ENCODE data around the gene USP25.
A peak's percentile ranks its signal among the peaks of the same experiment; 100 is the strongest.

The USP25 gene

GRCh38 chr21:15722591-15723324 is 7.0 kb upstream of the USP25 start:
- TF ChIP-seq USF1 (IDR thresholded peaks at IDR 0.05) (0 out of 2 replicates have a peak, but pooled peaks have one; percentile 6), TCF12 (IDR thresholded peaks at IDR 0.05; ENCODE audit: low read depth) (peak; percentile 54; the same call in 1 of the 2 replicates), EGR1 (IDR thresholded peaks at IDR 0.05) (no peak), YY1 (IDR thresholded peaks at IDR 0.05; ENCODE audit: low read depth) (no peak), CREB1 (IDR thresholded peaks at IDR 0.05; ENCODE audit: low read depth) (no peak), CEBPB (IDR thresholded peaks at IDR 0.05) (no peak), RAD21 (IDR thresholded peaks at IDR 0.05; ENCODE audit: low read depth) (peak; percentile 22; the same call in 1 of the 2 replicates), EP300 (IDR thresholded peaks at IDR 0.05; ENCODE audit: borderline replicate concordance) (peak; percentile 55), FOXM1 (IDR thresholded peaks at IDR 0.05; ENCODE audit: borderline replicate concordance, low read depth) (peak; percentile 56; the same call in 1 of the 2 replicates), TEAD4 (IDR thresholded peaks at IDR 0.05) (peak; percentile 23; the same call in 1 of the 2 replicates), NFIC (IDR thresholded peaks at IDR 0.05) (peak; percentile 41; the same call in 1 of the 2 replicates), ZBTB7A (IDR thresholded peaks at IDR 0.05; ENCODE audit: low read depth) (no peak), TAF1 (IDR thresholded peaks at IDR 0.05; ENCODE audit: low read depth) (no peak)
- TF ChIP-seq, protein P1, sequence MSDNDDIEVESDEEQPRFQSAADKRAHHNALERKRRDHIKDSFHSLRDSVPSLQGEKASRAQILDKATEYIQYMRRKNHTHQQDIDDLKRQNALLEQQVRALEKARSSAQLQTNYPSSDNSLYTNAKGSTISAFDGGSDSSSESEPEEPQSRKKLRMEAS (IDR thresholded peaks at IDR 0.05): peak; percentile 44; the same call in 1 of the 2 replicates
- TF ChIP-seq, protein P2, sequence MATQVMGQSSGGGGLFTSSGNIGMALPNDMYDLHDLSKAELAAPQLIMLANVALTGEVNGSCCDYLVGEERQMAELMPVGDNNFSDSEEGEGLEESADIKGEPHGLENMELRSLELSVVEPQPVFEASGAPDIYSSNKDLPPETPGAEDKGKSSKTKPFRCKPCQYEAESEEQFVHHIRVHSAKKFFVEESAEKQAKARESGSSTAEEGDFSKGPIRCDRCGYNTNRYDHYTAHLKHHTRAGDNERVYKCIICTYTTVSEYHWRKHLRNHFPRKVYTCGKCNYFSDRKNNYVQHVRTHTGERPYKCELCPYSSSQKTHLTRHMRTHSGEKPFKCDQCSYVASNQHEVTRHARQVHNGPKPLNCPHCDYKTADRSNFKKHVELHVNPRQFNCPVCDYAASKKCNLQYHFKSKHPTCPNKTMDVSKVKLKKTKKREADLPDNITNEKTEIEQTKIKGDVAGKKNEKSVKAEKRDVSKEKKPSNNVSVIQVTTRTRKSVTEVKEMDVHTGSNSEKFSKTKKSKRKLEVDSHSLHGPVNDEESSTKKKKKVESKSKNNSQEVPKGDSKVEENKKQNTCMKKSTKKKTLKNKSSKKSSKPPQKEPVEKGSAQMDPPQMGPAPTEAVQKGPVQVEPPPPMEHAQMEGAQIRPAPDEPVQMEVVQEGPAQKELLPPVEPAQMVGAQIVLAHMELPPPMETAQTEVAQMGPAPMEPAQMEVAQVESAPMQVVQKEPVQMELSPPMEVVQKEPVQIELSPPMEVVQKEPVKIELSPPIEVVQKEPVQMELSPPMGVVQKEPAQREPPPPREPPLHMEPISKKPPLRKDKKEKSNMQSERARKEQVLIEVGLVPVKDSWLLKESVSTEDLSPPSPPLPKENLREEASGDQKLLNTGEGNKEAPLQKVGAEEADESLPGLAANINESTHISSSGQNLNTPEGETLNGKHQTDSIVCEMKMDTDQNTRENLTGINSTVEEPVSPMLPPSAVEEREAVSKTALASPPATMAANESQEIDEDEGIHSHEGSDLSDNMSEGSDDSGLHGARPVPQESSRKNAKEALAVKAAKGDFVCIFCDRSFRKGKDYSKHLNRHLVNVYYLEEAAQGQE (IDR thresholded peaks at IDR 0.05; ENCODE audit: low read depth): no peak

DNA sequence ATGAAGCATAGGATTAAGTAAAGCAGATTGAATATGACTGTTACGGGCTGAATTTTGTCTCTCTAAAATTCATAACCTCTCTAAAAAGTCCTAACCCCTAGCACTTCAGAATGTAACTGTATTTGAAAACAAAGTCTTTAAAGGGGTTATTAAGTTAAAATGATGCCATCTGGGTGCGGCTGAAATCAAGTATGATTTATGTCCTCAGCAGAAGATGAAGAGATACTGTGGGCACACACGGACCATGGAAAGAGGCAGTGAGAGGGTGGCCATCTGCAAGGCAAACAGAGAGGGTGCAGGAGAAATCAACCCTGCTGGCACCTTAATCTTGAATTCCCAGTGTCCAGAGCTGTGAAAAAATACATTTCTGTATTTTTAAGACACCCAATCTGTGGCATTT is 3.8 kb upstream of the USP25 start:
- TF ChIP-seq, protein P2 (IDR thresholded peaks at IDR 0.05; ENCODE audit: low read depth): no peak

DNA sequence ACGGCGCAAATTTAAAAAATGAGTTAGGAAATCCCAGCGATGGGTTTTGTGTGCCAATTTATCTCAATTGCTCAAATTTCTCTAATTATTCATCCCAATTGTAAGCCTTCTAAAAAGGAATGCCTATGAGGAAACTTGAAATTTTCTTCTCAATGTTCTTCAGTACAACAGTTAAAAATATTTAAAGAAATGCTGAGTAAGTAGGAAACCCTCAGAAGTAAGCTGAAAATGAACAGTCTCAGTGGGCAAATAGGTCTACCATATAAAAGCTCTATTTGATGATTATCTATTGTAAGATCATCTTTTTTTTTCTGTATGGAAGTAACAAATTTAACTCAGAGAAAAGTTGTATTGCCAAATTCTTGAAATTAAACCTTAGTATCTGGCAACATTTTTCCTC is 1.7 kb upstream of the USP25 start:
- TF ChIP-seq YY1 (IDR thresholded peaks at IDR 0.05; ENCODE audit: low read depth) (no peak), RAD21 (IDR thresholded peaks at IDR 0.05; ENCODE audit: low read depth) (no peak), ZBTB7A (IDR thresholded peaks at IDR 0.05; ENCODE audit: low read depth) (no peak), NFIC (IDR thresholded peaks at IDR 0.05) (no peak), EP300 (IDR thresholded peaks at IDR 0.05; ENCODE audit: borderline replicate concordance) (no peak), CREB1 (IDR thresholded peaks at IDR 0.05; ENCODE audit: low read depth) (no peak), CEBPB (IDR thresholded peaks at IDR 0.05) (no peak), TCF12 (IDR thresholded peaks at IDR 0.05; ENCODE audit: low read depth) (no peak), TEAD4 (IDR thresholded peaks at IDR 0.05) (no peak), TAF1 (IDR thresholded peaks at IDR 0.05; ENCODE audit: low read depth) (no peak)

- TF ChIP-seq ZBTB7A (IDR thresholded peaks at IDR 0.05; ENCODE audit: low read depth): no peak; the same call in 1 of the 2 replicates
- no peak for TF ChIP-seq TEAD4 (IDR thresholded peaks at IDR 0.05)
- no peak for TF ChIP-seq USF1 (IDR thresholded peaks at IDR 0.05)
- TF ChIP-seq CEBPB (IDR thresholded peaks at IDR 0.05): no peak
- no peak for TF ChIP-seq TCF12 (IDR thresholded peaks at IDR 0.05; ENCODE audit: low read depth)
- no peak for TF ChIP-seq RAD21 (IDR thresholded peaks at IDR 0.05; ENCODE audit: low read depth)
- TF ChIP-seq, protein P2 (IDR thresholded peaks at IDR 0.05; ENCODE audit: low read depth): no peak
- TF ChIP-seq TAF1 (IDR thresholded peaks at IDR 0.05; ENCODE audit: low read depth): no peak
- TF ChIP-seq YY1 (IDR thresholded peaks at IDR 0.05; ENCODE audit: low read depth): no peak
- TF ChIP-seq, protein P1 (IDR thresholded peaks at IDR 0.05): no peak; the same call in 1 of the 2 replicates
- TF ChIP-seq NFIC (IDR thresholded peaks at IDR 0.05): no peak
- TF ChIP-seq CREB1 (IDR thresholded peaks at IDR 0.05; ENCODE audit: low read depth): no peak
- TF ChIP-seq FOXM1 (IDR thresholded peaks at IDR 0.05; ENCODE audit: borderline replicate concordance, low read depth): no peak
Observed at GRCh38 chr21:15729346-15729673, 472 bp upstream of the USP25 start.

Measured in Ishikawa (cell line).